ENCODE measurements around the gene ENAM. TPM values are rescaled to one million over a fixed set of nuclear protein-coding genes. Genes with fewer than 3 reads are reported as not detected.

ENAM gene
- total and polyA plus RNA-seq, 9 of the 15 experiments (the other 6 are each of a cell fraction or from before 2014, with no cell fraction given) = 0.04 to 0.09 (median 0.04) TPM; not detected in 6

- BruUV-seq (replicated peaks) = no TSS peak
- ChIA-PET POLR2A (no interaction called here), CTCF (ENCODE audit: low intra/inter-chr PET ratio) (no interaction called here)
- intact Hi-C loops (cut with micrococcal nuclease) = no loop called here
- no peaks in the 10 kb centered on the region for H3K4me1 ChIP-seq (replicated peaks in 1 of 2; ENCODE audit: control insufficient read depth in 2 of 2, insufficient read depth in 2 of 2, low read length in 2 of 2)
- ATAC-seq (no peak), FAIRE-seq (no peak), DNase-seq (ENCODE audit: extremely low read depth in 1 of 4, low spot score in 3 of 4) (no peak)
- no peaks in the 10 kb centered on the region for H3K27me3 ChIP-seq (ENCODE audit: control insufficient read depth in 2 of 2, insufficient read depth in 2 of 2, low read length in 2 of 2)
- H3K4me3 ChIP-seq = no peak overlapping the region
- TF ChIP-seq DNMT1 (IDR thresholded peaks at IDR 0.05) (no peak), ZNF830 (CRISPR knock-in tag; IDR thresholded peaks at IDR 0.05) (no peak), YBX1 (IDR thresholded peaks at IDR 0.05) (no peak)
- no peaks in the 10 kb centered on the region for H4K20me1 ChIP-seq (replicated peaks; ENCODE audit: control insufficient read depth, insufficient read depth, low read length)
- no peaks in the 10 kb centered on the region for H3K79me2 ChIP-seq (ENCODE audit: control insufficient read depth, insufficient read depth, low read length)
- in situ Hi-C loops (cut with MboI) = no loop called here
- no peaks in the 10 kb centered on the region for H3K36me3 ChIP-seq (ENCODE audit: control insufficient read depth, insufficient read depth, low read length)
- H2AFZ ChIP-seq (ENCODE audit: low read depth, low read length) = no peak overlapping the region
- H3K9me1 ChIP-seq (ENCODE audit: control insufficient read depth, insufficient read depth, low read length) = no peaks in the 10 kb centered on the region
- no peak overlapping the region for H3K9ac ChIP-seq (ENCODE audit: insufficient read depth in 1 of 2, low read depth in 2 of 2, low read length in 2 of 2)
- H3K4me2 ChIP-seq (ENCODE audit: insufficient read depth, low read length) = no peak overlapping the region
- no peak overlapping the region for H3K27ac ChIP-seq (ENCODE audit: extremely low read depth, low read depth, low read length)
- no peaks in the 10 kb centered on the region for H3K9me3 ChIP-seq (replicated peaks; ENCODE audit: control insufficient read depth, insufficient read depth, low read depth, low read length)
Observed at GRCh38 chr4:70674191-70674590, 45.6 kb downstream of the ENAM start.

- no peaks in the 10 kb centered on the region for H3K9me3 ChIP-seq (replicated peaks; ENCODE audit: control insufficient read depth, insufficient read depth, low read depth, low read length)
- in situ Hi-C loops (cut with MboI) = no loop called here
- no peak overlapping the region for H3K4me3 ChIP-seq
- H3K27ac ChIP-seq (ENCODE audit: extremely low read depth, low read depth, low read length) = no peak overlapping the region
- no peaks in the 10 kb centered on the region for H3K4me1 ChIP-seq (replicated peaks in 1 of 2; ENCODE audit: control insufficient read depth in 2 of 2, insufficient read depth in 2 of 2, low read length in 2 of 2)
- H3K27me3 ChIP-seq (ENCODE audit: control insufficient read depth in 2 of 2, insufficient read depth in 2 of 2, low read length in 2 of 2) = no peaks in the 10 kb centered on the region
- ATAC-seq (no peak), FAIRE-seq (no peak), DNase-seq (ENCODE audit: extremely low read depth in 1 of 4, low spot score in 3 of 4) (no peak)
- H3K4me2 ChIP-seq (ENCODE audit: insufficient read depth, low read length) = no peak overlapping the region
- CTCF ChIA-PET (ENCODE audit: low intra/inter-chr PET ratio) = no interaction called here
- no peaks in the 10 kb centered on the region for H4K20me1 ChIP-seq (replicated peaks; ENCODE audit: control insufficient read depth, insufficient read depth, low read length)
- no peak overlapping the region for H3K9ac ChIP-seq (ENCODE audit: insufficient read depth in 1 of 2, low read depth in 2 of 2, low read length in 2 of 2)
- no peaks in the 10 kb centered on the region for H3K9me1 ChIP-seq (ENCODE audit: control insufficient read depth, insufficient read depth, low read length)
- no peak overlapping the region for H2AFZ ChIP-seq (ENCODE audit: low read depth, low read length)
- WGBS (ENCODE audit: insufficient coverage, low coverage, missing lambda C conversion rate) = 21% methylated on average over 1 of the region's 1 CpG
- POLR2A ChIA-PET = no interaction called here
- H3K36me3 ChIP-seq (ENCODE audit: control insufficient read depth, insufficient read depth, low read length) = no peaks in the 10 kb centered on the region
- intact Hi-C loops (cut with micrococcal nuclease) = no loop called here
- no peaks in the 10 kb centered on the region for H3K79me2 ChIP-seq (ENCODE audit: control insufficient read depth, insufficient read depth, low read length)
- BruUV-seq (replicated peaks) = no TSS peak
- TF ChIP-seq ZNF212 (CRISPR knock-in tag; IDR thresholded peaks at IDR 0.05) (no peak), ETV5 (CRISPR knock-in tag; IDR thresholded peaks at IDR 0.05; ENCODE audit: low read depth) (no peak), SMAD1 (IDR thresholded peaks at IDR 0.05; ENCODE audit: low read depth, low read length, partially characterized antibody) (no peak), ZEB2 (IDR thresholded peaks at IDR 0.05) (no peak), TBL1XR1 (IDR thresholded peaks at IDR 0.05; ENCODE audit: low read length in 2 of 2) (no peak), ZNF140 (CRISPR knock-in tag; IDR thresholded peaks at IDR 0.05) (no peak), MYNN (IDR thresholded peaks at IDR 0.05) (no peak), MYNN (CRISPR knock-in tag; IDR thresholded peaks at IDR 0.05) (no peak)
- TF ChIP-seq, protein P1, sequence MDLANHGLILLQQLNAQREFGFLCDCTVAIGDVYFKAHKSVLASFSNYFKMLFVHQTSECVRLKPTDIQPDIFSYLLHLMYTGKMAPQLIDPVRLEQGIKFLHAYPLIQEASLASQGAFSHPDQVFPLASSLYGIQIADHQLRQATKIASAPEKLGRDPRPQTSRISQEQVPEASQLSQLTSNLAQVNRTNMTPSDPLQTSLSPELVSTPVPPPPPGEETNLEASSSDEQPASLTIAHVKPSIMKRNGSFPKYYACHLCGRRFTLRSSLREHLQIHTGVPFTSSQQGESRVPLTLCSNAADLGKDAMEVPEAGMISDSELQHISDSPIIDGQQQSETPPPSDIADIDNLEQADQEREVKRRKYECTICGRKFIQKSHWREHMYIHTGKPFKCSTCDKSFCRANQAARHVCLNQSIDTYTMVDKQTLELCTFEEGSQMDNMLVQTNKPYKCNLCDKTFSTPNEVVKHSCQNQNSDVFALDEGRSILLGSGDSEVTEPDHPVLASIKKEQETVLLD (IDR thresholded peaks at IDR 0.05) = no peak
- TF ChIP-seq, protein P2, sequence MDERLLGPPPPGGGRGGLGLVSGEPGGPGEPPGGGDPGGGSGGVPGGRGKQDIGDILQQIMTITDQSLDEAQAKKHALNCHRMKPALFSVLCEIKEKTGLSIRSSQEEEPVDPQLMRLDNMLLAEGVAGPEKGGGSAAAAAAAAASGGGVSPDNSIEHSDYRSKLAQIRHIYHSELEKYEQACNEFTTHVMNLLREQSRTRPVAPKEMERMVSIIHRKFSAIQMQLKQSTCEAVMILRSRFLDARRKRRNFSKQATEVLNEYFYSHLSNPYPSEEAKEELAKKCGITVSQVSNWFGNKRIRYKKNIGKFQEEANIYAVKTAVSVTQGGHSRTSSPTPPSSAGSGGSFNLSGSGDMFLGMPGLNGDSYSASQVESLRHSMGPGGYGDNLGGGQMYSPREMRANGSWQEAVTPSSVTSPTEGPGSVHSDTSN (CRISPR knock-in tag; IDR thresholded peaks at IDR 0.05; ENCODE audit: low read depth) = no peak
- TF ChIP-seq, protein P2 (tag; conservative IDR thresholded peaks at IDR 0.05; ENCODE audit: low read depth) = no peak
- TF ChIP-seq, protein P3, sequence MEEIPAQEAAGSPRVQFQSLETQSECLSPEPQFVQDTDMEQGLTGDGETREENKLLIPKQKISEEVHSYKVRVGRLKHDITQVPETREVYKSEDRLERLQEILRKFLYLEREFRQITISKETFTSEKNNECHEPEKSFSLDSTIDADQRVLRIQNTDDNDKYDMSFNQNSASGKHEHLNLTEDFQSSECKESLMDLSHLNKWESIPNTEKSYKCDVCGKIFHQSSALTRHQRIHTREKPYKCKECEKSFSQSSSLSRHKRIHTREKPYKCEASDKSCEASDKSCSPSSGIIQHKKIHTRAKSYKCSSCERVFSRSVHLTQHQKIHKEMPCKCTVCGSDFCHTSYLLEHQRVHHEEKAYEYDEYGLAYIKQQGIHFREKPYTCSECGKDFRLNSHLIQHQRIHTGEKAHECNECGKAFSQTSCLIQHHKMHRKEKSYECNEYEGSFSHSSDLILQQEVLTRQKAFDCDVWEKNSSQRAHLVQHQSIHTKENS (CRISPR knock-in tag; IDR thresholded peaks at IDR 0.05) = no peak
Observed at GRCh38 chr4:70674731-70675130, 46.2 kb downstream of the ENAM start.

Measured in K562 (cell line).